Measurements from ENCODE around the gene STRIT1.
A peak's percentile ranks its signal among the peaks of the same experiment; 100 is the strongest.

The STRIT1 gene

GRCh38 chr3:155293516-155293915 is at the start of gene STRIT1:
Gene STRIT1 (minus strand): TSS chr3:155293683.
- no peak for DNase-seq (ENCODE audit: low spot score)

GRCh38 chr3:155342344-155342743 is 48.9 kb upstream of the STRIT1 start:
- DNase-seq (ENCODE audit: low spot score): no peak

- DNase-seq (ENCODE audit: low spot score): no peak
Observed at GRCh38 chr3:155339052-155339451, 45.6 kb upstream of the STRIT1 start.

- DNase-seq (ENCODE audit: low spot score): no peak
Observed at GRCh38 chr3:155335724-155336354, 42.4 kb upstream of the STRIT1 start.

- DNase-seq (ENCODE audit: low spot score): peak; percentile 29
Observed at GRCh38 chr3:155334914-155335723, 41.6 kb upstream of the STRIT1 start.

GRCh38 chr3:155334215-155334913 is 40.9 kb upstream of the STRIT1 start:
- DNase-seq (ENCODE audit: low spot score): no peak

GRCh38 chr3:155332716-155333115 is 39.2 kb upstream of the STRIT1 start:
- no peak for DNase-seq (ENCODE audit: low spot score)

- no peak for DNase-seq (ENCODE audit: low spot score)
Observed at GRCh38 chr3:155331078-155331477, 37.6 kb upstream of the STRIT1 start.

- no peak for DNase-seq (ENCODE audit: low spot score)
Observed at GRCh38 chr3:155330370-155330769, 36.9 kb upstream of the STRIT1 start.

GRCh38 chr3:155329513-155330048 is 36.1 kb upstream of the STRIT1 start:
- DNase-seq (ENCODE audit: low spot score): no peak

- DNase-seq (ENCODE audit: low spot score): no peak
Observed at GRCh38 chr3:155327871-155328270, 34.4 kb upstream of the STRIT1 start.

- no peak for DNase-seq (ENCODE audit: low spot score)
Observed at GRCh38 chr3:155327430-155327829, 33.9 kb upstream of the STRIT1 start.

GRCh38 chr3:155326901-155327300 is 33.4 kb upstream of the STRIT1 start:
- no peak for DNase-seq (ENCODE audit: low spot score)

GRCh38 chr3:155326244-155326643 is 32.8 kb upstream of the STRIT1 start:
- DNase-seq (ENCODE audit: low spot score): no peak

GRCh38 chr3:155325263-155325835 is 31.9 kb upstream of the STRIT1 start:
- no peak for DNase-seq (ENCODE audit: low spot score)

GRCh38 chr3:155323063-155323666 is 29.7 kb upstream of the STRIT1 start:
- peak; percentile 23 for DNase-seq (ENCODE audit: low spot score)

- no peak for DNase-seq (ENCODE audit: low spot score)
Observed at GRCh38 chr3:155321418-155321817, 27.9 kb upstream of the STRIT1 start.

- no peak for DNase-seq (ENCODE audit: low spot score)
Observed at GRCh38 chr3:155320934-155321333, 27.5 kb upstream of the STRIT1 start.

- no peak for DNase-seq (ENCODE audit: low spot score)
Observed at GRCh38 chr3:155318740-155319139, 25.3 kb upstream of the STRIT1 start.

GRCh38 chr3:155317211-155317610 is 23.7 kb upstream of the STRIT1 start:
- no peak for DNase-seq (ENCODE audit: low spot score)

GRCh38 chr3:155316426-155316825 is 22.9 kb upstream of the STRIT1 start:
- no peak for DNase-seq (ENCODE audit: low spot score)

- no peak for DNase-seq (ENCODE audit: low spot score)
Observed at GRCh38 chr3:155313916-155314315, 20.4 kb upstream of the STRIT1 start.
